NCI-H1105 treated with DMSO at 0.1 percent for 48 hours (cell line): Measurements from ENCODE around the gene SCCPDH.
"Not testable (repeated sequence)": the region's sequence is repeated elsewhere in the genome, so short reads cannot be mapped to it uniquely, and the experiment has no call there.

ENCODE experiments used
- DNase-seq: peaks from one replicate; lab custom pipeline; 2025; lab: John Stamatoyannopoulos, UW

SCCPDH gene

DNA sequence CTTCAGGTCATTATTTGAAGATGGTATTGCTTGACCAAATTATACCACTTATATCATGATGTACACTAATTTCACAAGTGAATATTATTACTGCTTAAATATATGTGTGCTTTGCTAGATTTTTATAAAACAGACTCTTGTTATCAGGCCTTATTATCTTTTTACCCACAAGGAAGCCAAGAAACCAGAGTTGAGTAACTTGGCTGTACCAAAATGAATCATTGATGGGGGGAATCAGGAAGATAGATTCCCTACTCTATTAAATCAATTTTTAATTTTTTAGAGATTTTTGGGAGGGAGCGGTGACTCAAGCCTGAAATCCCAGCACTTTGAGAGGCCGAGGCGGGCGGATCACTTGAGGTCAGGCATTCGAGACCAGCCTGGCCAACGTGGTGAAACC lies 16.0 kb upstream of the SCCPDH start:
- no peak for DNase-seq

DNA sequence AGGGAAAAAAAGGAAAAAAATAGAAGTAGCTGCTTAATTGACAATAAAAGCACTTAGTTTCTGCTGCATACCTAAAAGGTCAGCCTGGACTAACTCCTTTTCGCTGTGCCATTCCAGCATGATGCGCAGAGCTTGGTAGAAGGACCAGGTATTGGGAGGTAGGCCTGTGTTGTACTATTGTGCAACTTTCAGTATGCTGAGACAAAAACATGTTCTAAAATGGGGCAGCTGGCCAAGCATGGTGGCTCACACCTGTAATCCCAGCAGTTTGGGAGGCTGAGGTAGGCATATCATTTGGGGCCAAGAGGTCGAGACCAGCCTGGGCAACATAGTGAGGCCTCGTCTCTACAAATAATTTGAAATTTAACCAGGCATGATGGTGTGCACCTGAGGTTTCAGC lies 15.0 kb upstream of the SCCPDH start:
- DNase-seq: no peak

- DNase-seq: no peak
These were observed 14.4 kb upstream of the SCCPDH start for GRCh38 chr1:246709835-246710234.

GRCh38 chr1:246711548-246712003 lies 12.6 kb upstream of the SCCPDH start:
- no peak for DNase-seq

DNA sequence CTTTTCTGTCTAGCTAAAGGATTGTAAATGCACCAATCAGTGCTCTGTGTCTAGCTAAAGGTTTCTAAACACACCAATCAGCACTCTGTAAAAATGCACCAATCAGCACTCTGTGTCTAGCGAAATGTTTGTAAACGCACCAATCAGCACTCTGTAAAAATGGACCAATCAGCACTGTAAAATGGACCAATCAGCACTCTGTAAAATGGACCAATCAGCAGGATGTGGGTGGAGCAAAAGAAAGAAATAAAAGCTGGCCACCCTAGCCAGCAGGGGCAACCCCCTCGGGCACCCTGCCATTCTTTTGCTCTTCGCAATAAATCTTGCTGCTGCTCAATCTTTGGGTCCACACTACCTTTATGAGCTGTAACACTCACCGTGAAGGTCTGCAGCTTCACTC lies 11.8 kb upstream of the SCCPDH start:
- not testable (repeated sequence) for DNase-seq

- DNase-seq: not testable (repeated sequence)
These were observed 4.8 kb upstream of the SCCPDH start for GRCh38 chr1:246719361-246719760.

GRCh38 chr1:246720814-246721213 lies 3.4 kb upstream of the SCCPDH start:
- not testable (repeated sequence) for DNase-seq

DNA sequence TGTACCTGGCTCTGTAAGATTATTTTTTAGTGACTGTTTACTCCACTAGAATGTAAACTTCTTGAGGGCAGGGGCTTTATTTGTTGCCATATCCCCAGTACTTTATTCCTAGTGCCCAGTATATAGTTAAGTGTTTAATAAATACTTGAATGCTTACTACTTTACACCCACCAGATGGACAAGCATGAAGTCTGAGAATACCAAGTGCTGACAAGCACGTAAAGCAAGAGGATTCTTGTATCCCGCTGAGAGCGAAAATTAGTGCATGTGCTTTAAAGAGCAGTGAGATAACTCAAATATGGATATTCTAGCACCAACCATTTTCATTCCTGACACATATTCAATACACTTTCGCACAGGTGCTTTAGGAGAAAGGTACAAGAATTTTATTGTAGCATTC lies 1.5 kb upstream of the SCCPDH start:
- DNase-seq: no peak

GRCh38 chr1:246724731-246725095 lies 504 bp downstream of the SCCPDH start:
- DNase-seq: peak; percentile 44

DNA sequence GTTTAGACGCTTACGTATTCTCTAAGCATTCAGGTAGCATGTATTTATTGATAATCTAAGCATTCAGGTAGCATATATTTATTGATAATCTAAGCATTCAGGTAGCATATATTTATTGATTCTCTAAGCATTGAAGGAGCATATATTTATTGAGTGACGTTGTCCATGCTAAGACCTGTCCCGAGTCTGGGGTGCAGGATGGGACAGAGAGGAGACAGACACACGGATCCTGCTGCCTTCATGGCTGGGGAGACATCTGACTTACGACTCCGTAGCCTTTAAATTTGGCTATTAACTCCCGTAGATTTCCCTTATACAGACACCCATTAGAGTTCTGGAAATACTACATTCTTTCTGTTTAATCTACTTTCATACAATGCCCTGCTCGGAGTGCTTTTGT lies 982 bp downstream of the SCCPDH start:
- no peak for DNase-seq

DNA sequence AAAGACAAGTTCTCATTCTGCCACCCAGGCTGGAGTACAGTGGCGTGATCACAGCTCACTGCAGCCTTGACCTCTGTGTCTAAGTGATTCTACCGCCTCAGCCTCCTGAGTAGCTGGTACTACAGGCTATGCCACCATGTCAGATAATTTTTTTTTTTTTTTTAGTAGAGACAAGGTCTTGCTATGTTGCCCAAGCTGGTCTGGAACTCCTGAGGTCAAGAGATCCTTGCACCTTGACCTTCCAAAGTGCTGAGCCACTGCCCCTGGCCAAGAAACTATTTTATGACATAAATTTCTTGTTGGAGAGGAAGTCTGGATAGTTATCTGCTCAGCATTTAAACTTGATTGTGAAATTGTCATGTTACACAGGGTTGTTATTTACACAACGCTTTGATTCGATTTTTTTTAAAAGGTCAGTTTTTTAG lies 2.1 kb downstream of the SCCPDH start:
- no peak for DNase-seq

DNA sequence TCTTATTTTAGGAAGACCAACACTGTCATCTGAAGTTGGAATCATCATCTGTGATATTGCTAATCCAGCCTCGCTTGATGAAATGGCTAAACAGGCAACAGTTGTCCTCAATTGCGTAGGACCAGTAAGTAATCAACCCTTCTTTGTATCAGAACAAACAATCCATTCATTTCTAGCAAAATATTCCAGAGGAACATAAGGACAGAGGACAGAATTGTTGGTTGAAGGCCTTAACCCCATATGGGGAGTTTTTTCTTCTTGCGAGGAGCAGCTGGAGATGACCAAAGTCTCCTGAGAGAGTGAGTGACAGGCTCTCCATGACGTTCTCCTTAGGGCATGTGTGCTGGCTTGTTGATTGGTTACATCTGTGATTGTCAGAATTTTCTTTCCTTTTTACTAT lies 2.7 kb downstream of the SCCPDH start:
- no peak for DNase-seq

GRCh38 chr1:246727594-246727993 lies 3.4 kb downstream of the SCCPDH start:
- DNase-seq: no peak

DNA sequence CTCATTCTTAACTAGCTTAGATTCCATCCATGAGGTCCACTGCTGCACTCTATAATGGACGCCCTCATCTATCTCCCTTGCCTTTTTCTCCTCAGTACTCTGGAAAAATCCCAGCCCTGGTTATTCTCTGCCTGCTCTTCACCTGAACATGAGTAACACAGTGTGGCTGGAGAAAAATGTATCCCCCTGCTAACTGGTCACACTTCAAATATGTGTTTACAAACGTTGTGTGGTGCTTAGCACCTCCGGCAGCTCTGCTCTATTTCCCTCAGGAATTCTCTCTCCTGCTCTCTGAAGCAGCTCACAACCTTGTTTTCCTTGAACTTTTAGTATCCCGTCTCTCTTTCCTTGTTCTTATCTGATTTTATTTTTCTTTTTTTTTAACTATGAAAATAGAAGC lies 4.1 kb downstream of the SCCPDH start:
- no peak for DNase-seq

GRCh38 chr1:246729040-246729439 lies 4.8 kb downstream of the SCCPDH start:
- DNase-seq: not testable (repeated sequence)

- DNase-seq: no peak
These were observed 6.6 kb downstream of the SCCPDH start for GRCh38 chr1:246730839-246731238.

DNA sequence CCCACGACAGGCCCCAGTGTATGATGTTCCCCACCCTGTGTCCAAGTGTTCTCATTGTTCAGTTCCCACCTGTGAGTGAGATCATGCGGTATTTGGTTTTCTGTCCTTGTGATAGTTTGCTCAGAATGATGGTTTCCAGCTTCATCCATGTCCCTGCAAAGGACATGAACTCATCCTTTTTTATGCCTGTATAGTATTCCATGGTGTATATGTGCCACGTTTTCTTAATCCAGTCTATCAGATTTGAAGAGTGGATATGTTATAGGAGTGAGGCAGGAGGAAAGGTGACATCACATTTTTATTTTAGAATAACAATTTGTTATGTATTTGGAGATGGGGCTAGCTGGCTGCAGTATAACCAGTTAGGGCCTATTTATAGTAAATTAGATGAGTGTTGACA lies 7.7 kb downstream of the SCCPDH start:
- not testable (repeated sequence) for DNase-seq

DNA sequence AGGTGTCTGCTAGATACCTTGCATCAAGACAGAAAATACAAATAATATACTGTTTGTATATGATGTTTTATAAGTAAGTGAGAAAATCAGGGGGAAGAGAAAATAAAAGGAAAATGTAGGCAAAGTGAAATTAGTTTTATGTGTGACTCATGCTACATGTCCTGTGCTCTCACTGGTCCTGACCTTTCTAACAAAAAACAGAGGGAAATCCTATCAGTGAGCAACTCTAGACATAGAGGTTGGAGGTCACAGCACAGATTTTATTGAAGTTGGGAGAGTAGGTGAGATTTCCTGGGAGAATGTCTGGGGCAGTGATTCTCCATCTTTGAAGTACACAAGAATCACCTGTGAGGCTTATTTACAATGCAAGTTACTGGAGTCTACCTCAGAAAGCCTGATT lies 9.5 kb downstream of the SCCPDH start:
- no peak for DNase-seq

- no peak for DNase-seq
These were observed 10.7 kb downstream of the SCCPDH start for GRCh38 chr1:246734866-246735265.

- DNase-seq: no peak
These were observed 11.5 kb downstream of the SCCPDH start for GRCh38 chr1:246735735-246736134.

- DNase-seq: no peak
These were observed 18.2 kb downstream of the SCCPDH start for GRCh38 chr1:246742396-246742795.

DNA sequence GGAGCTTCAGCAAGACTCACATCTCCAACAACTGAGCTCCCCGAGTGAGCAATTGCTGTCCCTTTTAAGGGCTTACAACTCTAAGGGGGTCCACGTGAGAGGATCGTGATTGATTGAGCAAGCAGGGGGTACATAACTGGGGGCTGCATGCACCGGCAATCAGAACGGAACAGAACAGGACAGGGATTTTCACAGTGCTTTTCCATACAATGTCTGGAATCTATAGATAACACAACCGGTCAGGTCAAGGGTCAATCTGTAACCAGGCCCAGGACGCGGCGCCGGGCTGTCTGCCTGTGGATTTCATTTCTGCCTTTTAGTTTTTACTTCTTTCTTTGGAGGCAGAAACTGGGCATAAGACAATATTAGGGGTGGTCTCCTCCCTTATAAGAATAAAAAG lies 21.9 kb downstream of the SCCPDH start:
- not testable (repeated sequence) for DNase-seq

DNA sequence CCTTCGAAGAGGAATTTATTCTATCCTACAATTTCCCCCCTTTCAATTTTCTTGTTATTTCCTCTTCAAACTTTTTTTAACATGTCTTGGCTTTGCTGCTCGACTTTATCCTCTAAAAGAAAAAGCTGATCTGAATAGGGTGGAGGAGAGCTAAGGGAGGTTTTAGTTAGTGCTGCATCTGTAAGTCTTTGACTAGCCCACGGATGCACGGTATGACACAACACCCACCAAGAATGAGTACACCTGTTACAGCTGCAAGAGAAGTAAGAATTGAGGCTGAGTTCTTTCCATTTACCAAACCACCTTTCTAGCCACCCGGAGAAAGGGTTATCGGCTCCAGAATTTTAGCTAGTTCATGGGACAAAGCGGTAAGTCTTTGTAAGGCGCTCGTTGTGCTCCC lies 23.8 kb downstream of the SCCPDH start:
- DNase-seq: no peak

- DNase-seq: no peak
These were observed 24.7 kb downstream of the SCCPDH start for GRCh38 chr1:246748867-246749266.

DNA sequence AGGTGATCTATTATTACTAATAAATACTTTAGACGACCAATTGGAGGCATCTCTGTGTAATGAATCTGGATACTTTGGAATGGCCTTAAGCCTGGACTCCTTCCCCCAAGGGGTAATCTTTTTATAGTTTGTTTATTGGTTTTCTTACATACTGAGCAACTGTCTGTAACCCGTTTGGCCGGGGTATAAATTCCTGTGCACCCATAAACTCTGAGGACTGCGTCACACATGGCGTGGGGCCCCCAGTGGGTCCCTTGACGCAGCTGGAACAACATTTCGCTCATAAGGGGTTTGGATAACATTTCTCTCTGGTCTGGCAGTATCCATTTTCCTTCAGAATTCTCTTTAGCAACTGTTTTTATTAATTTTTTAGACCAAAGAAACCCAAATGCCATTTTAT lies 26.5 kb downstream of the SCCPDH start:
- DNase-seq: no peak
